SK-N-MC (cell line): ENCODE data around the gene AMMECR1.
"Not testable (repeated sequence)": the region's sequence is repeated elsewhere in the genome, so short reads cannot be mapped to it uniquely, and the experiment has no call there.

Source experiments
- DNase-seq: peaks from one replicate; pipeline ENCODE4 v3.0.0-alpha.2; 2011; ENCODE audit warnings: low read depth, low spot score
- H3K27ac ChIP-seq: fragments of 200-600 bp; sonication (generic); 2 replicates; pipeline ENCODE4 v1.5.1; 2016; ENCODE audit warnings: mixed run types
- H3K36me3 ChIP-seq: fragments of 200-600 bp; sonication (generic); 2 replicates; pipeline ENCODE4 v1.6.1; 2017; ENCODE audit warnings: antibody characterized with exemption, low read length, mixed read lengths; ENCODE audit not compliant: insufficient read depth
- H3K4me3 ChIP-seq: fragments of 200-600 bp; sonication (generic); 2 replicates; pipeline ENCODE4 v1.5.1; 2016
- H3K9ac ChIP-seq: fragments of 200-600 bp; sonication (generic); 2 replicates; pipeline ENCODE4 v1.8.0; 2017; ENCODE audit warnings: mixed run types, mixed read lengths; ENCODE audit not compliant: insufficient read length
- H3K9me3 ChIP-seq: fragments of 200-600 bp; sonication (generic); 2 replicates; pipeline ENCODE4 v1.6.1; 2017; ENCODE audit warnings: low read depth, mild to moderate bottlenecking, antibody characterized with exemption, low read length, moderate library complexity, mixed read lengths
- EZH2 ChIP-seq: fragments of 200-600 bp; sonication (generic); IDR thresholded peaks from one replicate; pipeline ENCODE4 v1.6.1; 2017; ENCODE audit warnings: antibody characterized with exemption
- FOXP2 ChIP-seq: optimal IDR thresholded peaks from 2 replicates; pipeline ENCODE3; 2011; ENCODE audit warnings: mild to moderate bottlenecking, moderate library complexity; ENCODE audit not compliant: insufficient read depth; ENCODE audit errors: extremely low read length, control extremely low read depth
- POLR2AphosphoS5 ChIP-seq: IDR thresholded peaks from 2 replicates; pipeline ENCODE4 v1.6.1; 2012; ENCODE audit warnings: mild to moderate bottlenecking, low read depth, low read length, borderline replicate concordance

AMMECR1 gene

DNA sequence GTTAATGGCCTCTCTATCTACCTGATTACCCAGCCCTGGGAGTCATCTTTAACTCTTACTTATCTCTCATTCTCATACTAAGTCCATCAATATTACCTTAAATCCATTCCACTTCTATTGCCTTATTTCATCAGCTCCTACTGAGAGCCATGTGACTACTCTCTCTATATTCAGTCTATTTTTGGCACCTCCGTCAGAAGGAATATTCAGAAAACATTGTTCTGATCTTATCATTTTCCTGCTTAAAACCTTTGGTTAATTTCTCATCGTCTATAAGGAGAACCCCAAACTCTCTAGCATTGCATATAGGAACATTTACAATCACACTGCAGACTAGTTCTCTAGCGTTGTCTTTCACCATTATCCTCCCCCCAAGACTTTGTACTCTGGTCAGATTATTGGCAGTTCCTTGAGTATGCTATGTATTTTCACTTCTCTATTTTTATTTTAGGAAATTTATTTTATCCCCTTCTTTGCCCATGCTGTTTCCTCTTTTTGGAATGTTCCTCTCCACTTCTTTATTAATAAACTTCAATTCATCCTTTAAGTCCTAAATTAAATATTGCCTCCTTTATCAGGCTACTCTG is 13.7 kb upstream of the AMMECR1 start:
- no peak for DNase-seq
- H3K9ac ChIP-seq = no peak overlapping the region
- TF ChIP-seq FOXP2 (no peak), EZH2 (no peak), POLR2AphosphoS5 (no peak)

DNA sequence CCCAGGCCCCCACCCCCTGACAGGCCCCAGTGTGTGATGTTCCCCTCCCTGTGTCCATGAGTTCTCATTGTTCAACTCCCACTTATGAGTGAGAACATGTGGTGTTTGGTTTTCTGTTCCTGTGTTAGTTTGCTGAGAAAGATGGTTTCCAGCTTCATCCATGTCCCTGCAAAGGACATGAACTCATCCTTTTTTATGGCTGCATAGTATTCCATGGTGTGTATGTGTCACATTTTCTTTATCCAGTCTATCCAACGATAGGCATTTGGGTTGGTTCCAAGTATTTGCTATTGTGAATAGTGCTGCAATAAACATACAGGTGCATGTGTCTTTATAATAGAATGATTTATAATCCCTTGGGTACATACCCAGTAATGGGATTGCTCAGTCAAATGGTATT is 10.7 kb upstream of the AMMECR1 start:
- not testable (repeated sequence) for DNase-seq, H3K4me3 ChIP-seq, H3K9me3 ChIP-seq, H3K9ac ChIP-seq, H3K27ac ChIP-seq, H3K36me3 ChIP-seq

More for the DNA sequence above, 13.7 kb upstream of the AMMECR1 start:
- Histone ChIP-seq H3K9me3 (no peaks in the 10 kb centered on the region), H3K4me3 (no peak overlapping the region), H3K36me3 (no peaks in the 10 kb centered on the region), H3K27ac (no peak overlapping the region)

DNA sequence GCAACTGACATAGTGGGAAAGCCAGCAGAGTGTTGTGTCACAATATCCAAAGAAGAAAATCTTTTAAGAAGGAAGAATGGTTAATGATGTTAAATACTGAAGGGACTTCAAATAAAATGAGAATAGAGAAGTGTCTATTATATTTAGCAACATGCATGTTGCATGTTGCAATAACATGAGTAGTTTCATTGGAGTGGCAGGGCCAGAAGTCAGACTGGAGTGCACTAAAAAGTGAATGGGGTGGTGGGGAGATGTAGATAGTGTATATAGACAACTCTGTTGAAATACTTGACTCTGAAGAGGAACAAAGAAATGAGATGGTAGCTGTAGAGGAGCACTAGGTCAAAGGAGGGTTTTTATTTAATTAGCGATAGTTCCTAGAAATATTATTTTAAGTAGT is 9.5 kb upstream of the AMMECR1 start:
- H3K4me3 ChIP-seq = no peak overlapping the region
- no peak overlapping the region for H3K27ac ChIP-seq
- no peak for DNase-seq
- H3K9me3 ChIP-seq = no peaks in the 10 kb centered on the region
- H3K36me3 ChIP-seq = no peaks in the 10 kb centered on the region
- TF ChIP-seq FOXP2 (no peak), POLR2AphosphoS5 (no peak), EZH2 (no peak)
- H3K9ac ChIP-seq = no peak overlapping the region

DNA sequence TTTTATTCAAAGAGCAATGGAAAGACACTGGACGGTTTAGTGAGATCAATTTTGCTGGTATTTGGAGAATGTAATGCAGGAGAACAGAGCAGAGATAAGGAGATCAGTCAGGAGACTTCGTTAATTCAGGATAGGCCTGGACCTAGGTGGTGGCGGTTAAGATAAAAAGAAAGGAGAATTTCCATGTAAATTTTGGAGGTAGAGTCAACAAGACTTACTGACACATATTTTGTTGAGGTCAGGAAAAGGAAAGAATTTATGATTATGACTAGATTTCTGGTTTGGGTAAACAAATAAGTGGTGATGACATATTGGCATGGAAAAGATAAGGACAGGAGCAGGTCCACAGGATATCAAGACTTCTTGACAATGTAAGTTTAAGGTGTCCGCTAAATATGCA is 8.8 kb upstream of the AMMECR1 start:
- DNase-seq = no peak
- TF ChIP-seq FOXP2 (no peak), POLR2AphosphoS5 (no peak), EZH2 (no peak)
- Histone ChIP-seq H3K4me3 (no peak overlapping the region), H3K9ac (no peak overlapping the region), H3K9me3 (no peaks in the 10 kb centered on the region), H3K27ac (no peak overlapping the region), H3K36me3 (no peaks in the 10 kb centered on the region)

DNA sequence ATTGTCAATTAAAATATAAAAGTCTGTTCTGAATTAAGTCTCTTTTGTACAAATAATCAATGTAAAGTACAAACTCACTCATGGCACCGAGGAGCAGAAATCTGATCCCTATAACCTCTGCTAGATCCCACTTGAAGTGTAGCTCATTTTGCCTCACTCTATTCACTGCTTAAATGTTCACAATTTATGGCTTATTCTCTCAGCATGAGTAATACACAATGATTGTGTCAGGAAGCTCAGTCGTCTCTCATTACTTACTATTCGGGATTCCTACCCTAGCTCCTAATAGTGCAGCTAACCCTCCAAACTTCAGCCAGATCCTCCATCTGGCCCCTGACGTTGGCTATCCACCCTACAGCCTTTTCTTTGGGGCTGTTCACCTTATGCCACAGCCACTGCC is 4.7 kb upstream of the AMMECR1 start:
- no peaks in the 10 kb centered on the region for H3K36me3 ChIP-seq
- DNase-seq = no peak
- no peak for TF ChIP-seq FOXP2
- no peak for TF ChIP-seq POLR2AphosphoS5
- TF ChIP-seq EZH2 = no peak
- no peak overlapping the region for H3K27ac ChIP-seq
- H3K9ac ChIP-seq = no peak overlapping the region
- no peaks in the 10 kb centered on the region for H3K9me3 ChIP-seq
- H3K4me3 ChIP-seq = no peak overlapping the region

DNA sequence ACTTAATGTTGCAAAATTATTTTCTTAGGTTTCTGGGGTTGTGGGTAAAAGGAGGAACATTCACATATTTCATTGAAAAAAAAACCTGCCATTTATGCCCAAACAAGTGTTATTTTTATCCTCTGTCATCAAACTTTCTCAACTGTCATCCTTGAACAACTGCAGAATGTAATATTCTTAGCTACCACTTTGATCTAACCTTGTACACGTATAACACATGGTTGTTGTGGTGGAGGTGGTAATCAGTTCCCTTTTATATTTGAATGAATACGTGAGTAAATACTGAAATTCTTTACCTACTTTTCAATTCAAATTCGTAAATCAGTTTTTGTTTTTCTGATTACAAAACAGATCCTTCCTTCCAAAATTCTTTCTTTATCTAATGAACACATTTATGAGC is 3.8 kb upstream of the AMMECR1 start:
- no peak for DNase-seq
- Histone ChIP-seq H3K27ac (no peak overlapping the region), H3K9me3 (no peaks in the 10 kb centered on the region), H3K4me3 (no peak overlapping the region), H3K36me3 (no peaks in the 10 kb centered on the region), H3K9ac (no peak overlapping the region)
- no peak for TF ChIP-seq FOXP2
- no peak for TF ChIP-seq EZH2
- TF ChIP-seq POLR2AphosphoS5 = no peak

DNA sequence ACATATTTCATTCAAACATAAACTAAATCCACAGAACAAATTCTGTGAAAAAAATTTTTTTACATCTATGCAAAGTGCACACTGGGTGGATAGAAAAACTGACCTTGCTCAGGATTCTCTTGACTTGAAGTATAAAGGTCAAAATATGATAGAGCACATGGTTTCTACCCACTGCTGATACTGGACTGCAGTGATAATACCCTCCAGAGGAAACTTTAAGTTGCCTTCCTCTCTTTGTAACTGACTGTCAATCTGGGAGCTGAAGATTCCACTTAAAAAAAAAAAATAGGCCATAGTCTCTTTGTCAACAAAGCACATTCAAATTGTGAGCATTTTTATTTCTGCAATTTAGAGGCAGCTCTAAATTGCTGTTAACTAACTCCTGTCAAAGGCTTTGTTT is 3.2 kb upstream of the AMMECR1 start:
- Histone ChIP-seq H3K9me3 (no peaks in the 10 kb centered on the region), H3K9ac (no peak overlapping the region), H3K27ac (no peak overlapping the region), H3K36me3 (no peaks in the 10 kb centered on the region), H3K4me3 (no peak overlapping the region)
- TF ChIP-seq POLR2AphosphoS5 (no peak), FOXP2 (no peak), EZH2 (no peak)
- DNase-seq = no peak

DNA sequence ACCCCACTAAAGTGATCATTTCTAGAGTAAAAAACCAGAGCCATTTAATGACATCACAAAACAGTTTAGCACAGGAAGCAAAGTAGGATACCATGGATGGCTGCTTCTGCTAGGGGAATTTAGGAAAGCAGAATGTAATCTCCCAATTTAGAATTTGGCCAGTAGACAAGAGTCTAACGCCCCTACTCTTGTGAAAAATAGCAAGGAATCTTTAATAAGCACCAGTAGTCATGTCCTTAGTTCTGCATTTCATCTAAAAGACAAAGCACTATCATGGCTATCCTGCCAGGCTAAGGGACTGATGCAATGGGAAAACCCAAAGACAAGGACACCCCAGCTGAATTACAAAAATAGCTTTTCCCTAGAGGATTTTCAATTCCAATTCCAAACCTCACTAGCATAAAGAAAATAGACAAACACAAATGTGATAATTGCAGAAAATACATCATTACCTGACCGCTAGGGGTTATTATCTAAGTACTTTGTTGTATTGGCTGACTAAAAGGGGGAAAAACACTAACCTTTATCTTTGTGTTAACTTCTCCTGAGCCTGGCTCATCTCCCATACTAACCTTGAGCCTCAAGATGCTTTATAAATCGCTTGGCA is 2.6 kb upstream of the AMMECR1 start:
- no peak for DNase-seq
- Histone ChIP-seq H3K4me3 (no peak overlapping the region), H3K27ac (no peak overlapping the region), H3K9me3 (no peaks in the 10 kb centered on the region), H3K36me3 (no peaks in the 10 kb centered on the region), H3K9ac (no peak overlapping the region)
- TF ChIP-seq FOXP2 (no peak), POLR2AphosphoS5 (no peak), EZH2 (no peak)

DNA sequence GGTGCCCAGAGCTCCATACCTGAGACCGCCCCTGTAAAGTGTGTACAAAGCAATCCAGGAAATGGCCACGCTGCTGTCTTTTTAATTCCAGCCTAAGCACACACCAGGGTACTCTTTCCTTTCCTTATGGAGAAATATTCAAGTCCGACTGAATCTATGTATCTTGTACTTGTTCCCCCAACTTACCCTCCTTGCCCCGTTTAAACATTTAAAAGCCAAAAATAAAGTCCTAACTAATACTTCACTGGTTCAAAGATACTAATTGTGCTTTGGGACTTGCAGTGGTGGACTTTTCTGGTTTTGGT is 731 bp upstream of the AMMECR1 start:
- no peak overlapping the region for H3K27ac ChIP-seq
- no peak for TF ChIP-seq FOXP2
- TF ChIP-seq EZH2 = no peak
- TF ChIP-seq POLR2AphosphoS5 = no peak
- no peak for DNase-seq

More for the DNA sequence above, 731 bp upstream of the AMMECR1 start:
- peak overlapping the region; percentile 79 for H3K4me3 ChIP-seq
- no peaks in the 10 kb centered on the region for H3K36me3 ChIP-seq
- H3K9ac ChIP-seq = peak overlapping the region; percentile 75
- H3K9me3 ChIP-seq = no peaks in the 10 kb centered on the region
